HPDE6-E6E7 (cell line): ENCODE results near the gene TCEA3.

ENCODE experiments used
- DNase-seq: peaks from one replicate; pipeline ENCODE4 v3.0.0; 2011; ENCODE audit warnings: missing footprints; ENCODE audit errors: extremely low spot score

TCEA3 gene

DNA sequence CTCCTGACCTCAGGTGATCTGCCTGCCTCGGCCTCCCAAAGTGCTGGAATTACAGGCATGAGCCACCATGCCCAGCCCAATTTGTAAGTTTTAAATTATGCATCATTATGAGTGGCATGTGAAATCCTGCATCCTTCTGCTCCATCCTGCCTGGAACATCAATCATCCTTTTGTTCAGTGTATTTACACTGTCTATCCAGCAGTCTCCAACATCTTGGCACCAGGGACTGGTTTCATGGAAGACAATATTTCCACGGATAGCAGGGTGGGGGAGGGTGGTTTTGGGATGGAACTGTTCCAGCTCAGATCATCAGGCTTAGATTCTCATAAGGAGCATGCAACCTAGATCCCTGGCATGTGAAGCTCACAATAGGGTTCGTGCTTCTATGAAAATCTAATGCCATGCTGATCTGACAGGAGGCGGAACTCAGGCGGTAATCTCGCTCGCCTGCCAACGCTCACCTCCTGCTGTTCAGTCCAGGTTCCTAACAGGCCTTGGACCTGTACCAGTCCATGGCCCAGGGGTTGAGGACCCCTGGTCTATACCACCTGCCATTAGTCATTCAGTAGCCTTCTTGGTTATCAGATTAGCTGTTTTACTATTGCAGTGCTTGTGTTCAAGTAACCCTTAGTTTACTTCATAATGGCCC is 22.2 kb upstream of the TCEA3 start:
- DNase-seq: no peak

DNA sequence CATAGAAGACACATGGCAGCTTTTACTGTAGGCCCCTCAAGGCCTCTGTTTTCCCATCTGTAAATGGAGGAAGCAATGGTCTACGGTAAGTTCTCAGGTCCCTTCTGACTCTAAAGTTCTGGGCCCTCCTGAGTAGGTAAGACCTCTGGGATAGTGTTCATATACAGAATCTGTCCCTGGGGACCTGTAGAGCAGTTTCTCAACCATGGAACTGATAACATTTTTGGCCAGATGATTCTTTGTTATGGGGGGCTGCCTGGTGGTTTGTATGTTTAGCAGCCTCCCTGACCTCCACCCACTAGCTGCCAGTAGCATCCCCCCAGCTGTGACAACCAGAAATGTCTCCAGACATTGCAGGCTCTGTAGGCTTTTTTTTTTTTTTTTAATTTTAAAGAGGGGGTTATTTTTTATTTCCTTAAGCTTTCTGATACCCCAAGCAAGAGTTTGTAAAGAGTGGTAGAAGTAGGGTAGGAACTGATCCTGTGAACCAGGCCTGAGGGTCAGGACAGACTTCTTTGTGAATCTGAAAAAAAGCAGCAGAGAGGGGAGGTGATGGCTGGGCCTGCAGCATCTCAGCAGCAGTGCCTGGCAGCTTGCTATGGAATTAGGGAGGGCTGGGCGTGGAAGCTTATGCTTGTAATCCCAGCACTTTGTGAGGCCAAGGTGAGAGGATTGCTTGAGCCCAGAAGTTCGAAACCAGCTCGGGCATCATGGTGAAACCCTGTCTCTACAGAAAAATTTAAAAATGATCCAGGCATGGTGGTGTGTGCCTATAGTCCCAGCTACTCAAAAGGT is 20.2 kb upstream of the TCEA3 start:
- DNase-seq: no peak

DNA sequence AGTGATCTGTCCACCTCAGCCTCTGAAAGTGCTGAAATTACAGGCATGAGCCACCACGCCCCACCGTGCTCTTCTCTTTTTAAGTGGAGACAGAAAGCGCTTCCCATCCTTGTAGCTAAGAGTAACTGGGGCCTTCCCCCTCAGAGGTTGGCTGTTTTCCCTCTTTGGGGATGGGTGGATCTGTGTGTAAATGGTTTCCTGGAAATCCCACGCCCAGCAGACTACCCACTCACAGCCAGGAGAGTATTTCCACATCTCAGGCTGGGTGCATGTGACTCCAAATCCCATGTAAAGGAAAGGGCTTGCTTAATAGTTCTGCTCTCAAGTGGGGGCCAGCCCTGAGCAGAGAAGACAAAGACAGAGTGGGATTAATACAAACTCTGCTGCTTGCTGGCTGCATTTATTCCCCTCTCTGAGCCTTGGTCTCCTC is 19.6 kb upstream of the TCEA3 start:
- no peak for DNase-seq

DNA sequence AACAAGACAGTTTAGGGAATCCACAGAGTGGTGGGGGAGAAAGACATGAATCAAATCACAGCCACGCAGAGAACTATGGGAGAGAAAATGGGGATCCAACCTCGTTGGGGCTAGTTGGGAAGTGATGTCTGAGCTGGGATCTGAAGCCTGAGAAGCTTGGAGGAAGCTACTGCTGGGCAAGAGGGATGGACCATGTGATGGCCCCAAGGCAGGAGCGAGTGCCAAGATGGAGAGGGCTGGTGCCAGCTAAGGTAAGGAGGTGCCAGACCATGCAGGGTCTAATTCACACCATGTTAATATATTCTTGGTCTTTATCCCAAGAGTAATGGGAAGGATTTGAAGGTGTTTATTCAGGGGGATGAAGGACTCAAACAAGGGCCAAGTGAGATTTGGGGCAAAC is 18.2 kb upstream of the TCEA3 start:
- no peak for DNase-seq

DNA sequence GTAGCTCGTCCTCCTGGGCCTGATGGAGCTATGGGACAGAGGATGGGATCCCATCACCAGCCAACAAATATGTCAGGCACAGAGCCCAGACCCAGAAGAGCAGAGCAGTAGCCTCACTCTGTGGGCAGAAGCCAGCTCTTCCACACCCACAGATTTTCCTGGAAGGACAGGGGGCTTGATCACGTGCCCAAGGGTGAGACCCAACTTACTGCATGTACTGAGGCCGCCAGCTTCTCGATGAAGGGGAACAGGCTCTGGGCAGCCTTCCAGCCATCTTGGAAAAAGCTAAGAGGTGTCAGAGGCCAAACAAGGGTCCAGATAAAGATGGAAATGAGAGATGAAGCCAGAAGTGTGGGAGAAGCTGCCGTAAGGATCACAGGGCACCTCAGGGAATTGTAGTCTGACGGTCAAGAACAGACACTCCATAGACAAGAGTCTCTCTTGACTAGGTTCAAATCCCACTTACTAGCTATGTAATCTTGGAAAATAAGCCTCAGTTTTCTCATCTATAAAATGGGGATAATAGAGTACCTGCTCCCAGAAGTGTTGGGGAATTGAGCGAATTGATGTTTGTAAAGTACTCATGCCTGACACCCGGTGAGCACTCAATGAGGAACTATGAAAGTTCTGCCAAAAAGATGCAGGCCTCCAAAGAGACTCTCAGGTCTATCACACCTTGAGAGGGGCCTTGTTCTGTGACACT is 17.0 kb upstream of the TCEA3 start:
- no peak for DNase-seq

DNA sequence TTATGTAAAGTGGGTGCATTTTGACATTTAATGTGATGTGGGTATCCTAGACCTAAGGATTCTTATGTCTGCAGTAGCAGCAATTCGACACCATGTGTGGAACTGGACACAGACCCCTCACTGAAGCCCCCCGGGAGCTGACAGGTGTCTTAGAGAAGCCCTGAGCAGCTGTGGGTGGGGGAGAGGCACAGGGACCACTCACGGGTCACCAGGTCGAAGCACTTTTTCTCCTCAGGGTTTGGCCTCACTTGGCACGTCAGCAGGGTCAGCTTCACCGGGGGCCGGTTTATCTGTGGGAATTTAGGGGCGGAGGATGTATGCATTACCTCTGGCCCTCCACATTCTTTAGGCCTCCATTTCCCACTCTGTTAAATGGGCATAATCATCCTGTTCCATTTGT is 14.0 kb upstream of the TCEA3 start:
- DNase-seq: no peak

DNA sequence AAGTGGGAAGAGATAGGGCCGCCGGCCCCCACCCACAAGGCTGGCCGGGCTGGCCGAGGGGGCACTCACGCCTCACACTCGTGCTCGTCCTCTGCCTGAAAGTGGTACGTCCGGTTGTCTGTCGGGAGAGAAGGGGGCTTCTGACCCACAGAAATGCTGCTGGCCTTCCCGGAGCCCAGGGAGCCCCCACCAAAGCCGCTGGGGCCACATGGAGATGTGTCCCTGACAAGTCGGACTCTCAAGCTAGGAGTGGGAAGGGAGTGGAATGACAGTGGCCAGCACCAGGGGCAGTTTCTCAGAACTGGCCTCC is 12.8 kb upstream of the TCEA3 start:
- DNase-seq: no peak

DNA sequence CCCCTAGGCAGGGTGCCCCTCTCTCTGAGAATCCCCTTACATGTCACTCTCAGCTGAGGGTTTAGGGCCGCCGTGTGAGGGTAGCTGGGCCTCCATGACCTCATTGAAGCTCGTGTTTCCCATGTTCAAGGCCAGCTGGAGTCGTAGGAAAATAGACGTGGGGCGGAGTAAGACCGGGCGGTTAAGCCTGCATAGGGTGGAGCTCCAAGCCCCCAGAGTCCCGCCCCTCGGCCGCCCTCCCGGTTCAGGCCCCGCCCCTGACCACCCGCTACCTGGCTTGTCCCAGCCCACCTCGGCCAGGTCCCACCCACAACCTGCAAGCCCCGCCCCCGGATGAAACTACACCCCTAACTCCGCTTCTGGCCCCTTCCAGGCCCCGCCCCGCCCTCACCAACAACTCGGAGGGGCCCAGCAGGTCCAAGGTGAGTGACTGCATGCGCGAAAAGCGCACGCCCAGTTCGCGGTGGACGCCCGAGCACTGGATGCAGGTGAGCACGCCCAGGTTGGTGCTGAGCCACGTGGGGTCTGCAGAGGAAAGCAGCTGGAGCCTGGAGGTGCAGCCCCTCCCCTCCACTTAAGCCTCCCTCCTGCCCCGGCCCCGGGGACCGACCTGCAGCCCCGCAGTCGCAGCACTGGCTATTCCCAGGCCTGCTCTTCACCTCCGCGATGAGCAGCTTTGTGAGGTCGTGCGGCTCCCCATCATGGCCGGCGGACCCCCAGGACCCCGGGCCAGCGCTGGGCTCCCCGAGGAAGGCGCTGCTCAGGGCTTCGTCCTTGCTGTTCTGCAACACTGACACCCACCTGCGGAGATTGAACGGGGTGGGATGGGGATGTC is 12.2 kb upstream of the TCEA3 start:
- DNase-seq: no peak

DNA sequence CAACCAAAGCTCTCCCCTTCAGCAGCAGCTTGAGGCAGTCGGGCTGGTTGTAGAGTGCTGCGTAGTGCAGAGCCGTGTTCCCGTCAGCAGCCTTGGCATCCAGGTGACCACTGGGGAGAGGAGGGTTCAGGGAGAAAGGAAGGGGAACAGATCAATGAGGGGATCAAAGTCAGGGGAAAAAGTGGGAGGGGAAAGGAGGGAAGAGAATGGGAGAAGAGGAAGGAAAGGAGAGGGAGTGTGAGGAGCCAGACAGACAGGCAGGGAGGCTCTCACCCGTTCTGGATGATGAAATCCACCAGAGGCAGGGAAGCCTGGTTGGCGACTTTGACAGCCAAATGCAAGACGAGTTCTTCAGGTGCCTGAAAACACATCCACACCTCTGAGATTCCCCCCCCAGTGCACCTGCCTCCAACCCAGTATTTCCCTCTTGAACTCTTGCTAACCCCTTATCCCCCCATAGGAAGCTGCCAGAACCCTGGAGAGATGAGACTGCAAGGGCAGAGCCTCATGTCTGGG is 9.8 kb upstream of the TCEA3 start:
- no peak for DNase-seq

DNA sequence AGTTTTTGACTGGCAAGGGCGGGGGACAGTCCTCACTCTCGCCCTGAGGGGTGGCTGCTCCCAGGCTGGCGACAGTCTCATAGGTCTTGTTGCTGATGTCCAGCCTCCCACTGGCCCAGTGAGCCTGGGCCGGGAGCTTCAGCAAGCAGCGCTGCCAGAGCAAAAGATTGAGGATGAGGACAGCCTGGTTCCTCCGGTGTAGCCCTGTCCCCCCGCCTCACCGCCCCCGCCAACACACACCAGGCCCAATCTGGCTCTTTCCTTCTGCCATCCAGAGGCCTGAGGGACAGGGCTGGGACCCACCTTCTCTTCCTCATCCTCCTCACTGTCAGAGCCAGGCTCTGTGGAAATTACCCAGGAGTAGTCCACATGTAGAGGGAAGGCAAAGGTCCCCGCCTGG is 8.6 kb upstream of the TCEA3 start:
- DNase-seq: no peak

DNA sequence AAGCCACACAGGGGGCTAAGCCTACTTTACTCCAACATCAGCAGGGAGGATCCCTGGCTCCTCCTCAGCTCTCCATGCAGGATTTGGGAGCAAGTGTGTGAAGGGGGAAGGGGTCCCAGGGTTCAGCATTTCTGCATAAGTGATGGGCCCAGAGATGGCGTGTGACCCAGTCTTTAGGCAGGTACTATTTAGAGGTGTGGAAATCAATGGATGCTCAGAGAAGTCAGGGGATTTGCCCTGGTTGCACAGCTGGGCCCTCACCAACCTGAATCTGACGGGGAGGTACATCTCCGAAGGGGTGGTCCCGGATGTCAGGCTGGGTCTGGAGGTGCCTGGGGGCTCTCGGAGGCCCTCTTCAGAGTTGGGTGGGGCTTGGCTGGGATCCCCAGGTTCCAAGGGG is 6.9 kb upstream of the TCEA3 start:
- no peak for DNase-seq

DNA sequence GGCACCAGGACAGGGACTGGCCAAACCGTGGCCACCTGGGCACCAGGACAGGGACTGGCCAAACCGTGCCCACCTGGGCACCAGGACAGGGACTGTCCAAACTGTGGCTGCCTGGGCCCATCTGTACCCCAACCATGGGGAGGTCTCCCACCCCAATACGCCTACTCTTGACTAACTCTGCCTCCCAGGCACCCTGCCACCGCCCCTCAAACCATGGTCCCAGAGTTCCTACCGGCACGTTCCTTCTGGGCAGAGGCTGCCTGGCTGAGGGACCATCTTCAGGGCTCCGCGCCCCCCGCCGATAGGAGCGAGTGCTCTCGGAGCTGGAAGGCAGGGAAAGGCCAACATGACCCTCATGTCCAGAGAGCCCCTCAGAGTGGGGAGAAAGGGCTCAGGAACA is 6.3 kb upstream of the TCEA3 start:
- DNase-seq: no peak

DNA sequence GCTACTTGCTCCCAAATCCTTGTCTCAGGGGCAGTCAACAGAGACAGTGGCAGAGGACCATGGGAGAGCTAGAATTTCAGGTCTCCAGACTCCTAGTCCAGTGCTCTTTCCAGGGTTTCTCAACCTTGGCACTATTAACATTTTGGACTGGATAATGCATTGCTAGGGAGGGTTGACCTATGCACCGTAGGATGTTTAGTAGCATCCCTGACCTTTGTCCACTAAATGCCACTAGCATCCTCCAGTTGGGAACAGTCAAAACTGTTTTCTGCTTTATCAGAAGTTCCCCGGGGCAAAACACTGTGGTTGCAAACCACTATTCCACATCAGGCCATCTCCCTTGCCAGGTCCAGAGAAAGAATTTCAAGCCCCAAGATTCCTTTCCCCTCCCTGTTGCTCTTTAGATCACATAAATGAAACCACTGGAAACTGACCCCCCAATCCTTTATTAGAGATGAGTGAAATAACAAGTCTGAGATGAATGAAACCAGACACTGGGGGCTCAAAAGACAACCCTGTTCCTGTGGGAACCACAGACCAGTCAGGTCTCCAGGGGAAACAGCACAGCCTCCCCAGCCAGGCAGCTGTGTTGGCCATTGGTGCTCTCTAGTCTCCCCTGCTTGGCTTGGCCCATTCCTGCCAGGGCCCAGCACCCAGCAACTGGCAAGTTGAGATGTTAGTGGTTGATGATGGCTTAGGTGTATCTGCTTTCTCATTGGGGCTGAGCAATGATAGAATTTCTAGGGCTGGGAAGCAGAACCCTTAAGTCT is 3.8 kb upstream of the TCEA3 start:
- DNase-seq: no peak

DNA sequence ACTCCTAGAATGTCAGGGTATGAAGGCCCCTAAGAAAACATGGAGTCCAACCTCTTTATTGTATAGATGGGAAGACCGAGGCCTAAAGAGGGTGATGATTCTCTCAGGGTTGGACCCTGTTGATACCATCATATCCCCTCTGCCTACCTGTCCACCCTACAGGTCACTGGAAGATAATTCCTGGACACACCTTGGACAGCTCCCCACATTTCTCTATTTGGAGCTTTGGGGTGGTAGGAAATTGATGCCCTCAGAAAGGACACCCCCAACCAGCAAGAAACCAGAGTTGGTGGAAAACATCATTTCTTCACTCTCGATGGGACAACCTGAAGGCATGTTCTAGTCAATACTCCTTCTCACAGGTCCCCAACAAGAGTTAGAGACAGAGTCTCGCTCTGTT is 3.0 kb upstream of the TCEA3 start:
- no peak for DNase-seq

DNA sequence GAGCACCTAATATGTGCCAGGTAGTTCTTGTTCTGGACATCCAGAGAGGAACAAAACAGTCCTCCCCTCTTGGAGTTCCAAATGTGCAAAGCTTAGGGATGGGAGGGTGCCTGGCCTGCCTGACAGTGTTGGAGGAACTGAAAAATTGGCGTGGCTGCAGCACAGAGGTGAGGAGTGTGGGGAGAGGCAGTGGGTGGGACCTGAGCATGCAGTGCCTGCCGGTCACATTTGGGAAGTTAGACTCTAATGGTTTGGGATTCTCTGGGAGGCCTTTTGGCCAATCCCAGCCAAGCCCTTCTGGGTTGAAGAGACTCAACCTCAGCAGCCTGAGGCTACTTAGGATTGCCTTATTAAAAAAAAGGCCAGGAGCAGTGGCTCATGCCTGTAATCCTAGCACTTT is 2.3 kb upstream of the TCEA3 start:
- DNase-seq: no peak

DNA sequence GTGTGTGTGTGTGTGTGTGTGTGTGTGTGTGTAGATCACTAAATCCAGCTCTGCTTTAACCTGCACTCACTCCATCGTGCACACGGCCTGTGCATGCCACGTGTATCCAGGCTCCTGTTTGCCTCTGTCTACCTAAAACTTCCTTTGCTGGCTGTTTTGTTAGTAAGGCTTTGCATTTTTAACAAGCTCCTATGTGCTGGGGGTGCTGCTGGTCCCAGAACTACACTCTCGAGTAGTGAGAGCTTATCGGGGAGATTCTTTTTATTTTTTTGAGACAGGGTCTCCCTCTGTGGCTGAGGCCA is 596 bp upstream of the TCEA3 start:
- no peak for DNase-seq

DNA sequence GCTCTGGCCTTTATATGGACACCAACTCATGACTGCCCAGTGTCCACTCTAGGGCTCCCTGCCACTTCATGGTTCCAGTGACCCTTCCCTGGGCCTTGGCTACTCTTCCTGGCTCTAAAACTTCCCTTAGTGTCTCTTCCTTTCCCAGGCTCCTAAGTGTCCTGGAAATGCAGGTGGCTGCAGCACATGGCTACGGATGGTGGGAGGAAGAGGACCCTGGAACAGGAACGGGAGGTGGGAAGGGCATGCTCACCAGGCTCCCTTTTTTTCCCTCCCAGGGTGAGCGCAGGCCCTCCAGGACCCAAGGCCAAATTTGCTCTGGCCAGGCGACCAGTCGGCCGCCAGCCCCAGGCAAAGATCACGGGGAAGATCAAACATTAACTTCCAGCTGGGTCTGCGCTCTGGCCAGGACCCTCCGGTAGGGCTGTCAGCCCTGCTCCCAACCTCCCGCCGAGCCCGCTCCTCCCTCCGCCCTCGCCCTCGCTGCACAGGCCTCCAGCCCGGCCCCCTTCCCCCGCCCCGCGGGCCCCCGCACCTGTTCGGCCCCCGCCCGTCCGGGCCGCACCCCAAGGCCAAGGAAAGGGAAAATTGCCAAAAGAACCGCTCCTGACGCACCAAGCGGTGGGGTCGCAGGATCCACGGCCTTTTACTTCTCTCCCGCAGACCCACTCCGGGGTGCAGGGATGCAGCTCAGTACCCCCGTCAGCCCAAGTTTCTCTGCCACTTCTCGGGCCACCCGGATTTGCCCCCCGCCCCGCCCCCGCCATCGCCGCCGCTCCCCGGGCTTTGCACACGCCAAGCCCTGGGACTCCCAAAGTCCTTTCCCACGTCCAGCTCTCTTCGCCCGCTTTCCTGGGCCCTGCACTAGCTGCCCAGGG is 894 bp downstream of the TCEA3 start:
- DNase-seq: no peak

DNA sequence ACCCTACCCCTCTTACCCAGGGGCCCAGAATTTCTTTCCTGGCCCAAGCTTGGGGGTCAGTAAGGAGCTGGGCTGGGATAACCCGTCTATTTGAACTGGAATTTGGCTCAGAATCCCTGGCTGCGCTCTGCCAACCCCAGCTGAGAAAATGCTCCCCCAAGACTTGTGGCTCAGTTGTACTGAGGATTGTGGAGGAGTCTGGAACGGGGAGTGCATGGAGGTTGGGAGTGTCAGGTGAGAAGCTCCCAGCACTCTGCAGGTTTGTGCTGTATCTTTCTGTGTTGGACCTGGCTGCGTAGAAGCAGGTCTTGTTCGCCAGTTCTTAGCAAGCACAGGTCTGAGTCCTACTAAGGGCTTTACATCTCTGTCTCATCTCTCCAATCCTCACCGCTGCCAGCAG is 1.6 kb downstream of the TCEA3 start:
- no peak for DNase-seq

DNA sequence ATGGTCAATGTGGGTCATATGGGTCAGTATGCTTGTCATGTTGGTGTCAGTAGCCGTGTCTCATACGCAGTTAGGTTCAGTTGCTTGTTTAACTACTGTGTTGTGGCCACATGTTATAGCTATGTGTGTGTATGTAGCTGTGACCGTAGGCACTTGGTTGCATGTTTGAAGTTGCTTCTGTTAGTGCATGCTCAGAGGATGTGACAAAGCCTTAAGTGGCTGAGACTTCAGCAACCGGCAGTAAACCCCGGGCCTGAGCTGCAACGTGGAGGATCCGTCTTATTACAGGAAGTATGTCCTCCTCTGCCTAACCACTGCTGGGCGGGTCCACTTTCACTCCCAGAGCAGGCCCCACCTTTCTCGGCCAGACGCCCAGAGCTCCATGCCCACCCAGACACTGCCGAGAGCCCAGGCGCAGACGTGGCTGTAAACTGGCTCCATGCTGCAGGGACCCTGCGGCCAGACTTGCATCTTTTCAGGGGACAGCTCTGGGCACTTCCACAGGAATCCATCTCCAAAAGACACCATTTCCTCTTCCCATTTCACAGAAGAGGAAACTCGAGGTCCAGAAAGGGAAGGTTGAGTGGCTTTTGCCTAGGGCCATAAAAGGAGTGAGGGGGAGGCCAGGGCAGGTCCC is 2.2 kb downstream of the TCEA3 start:
- DNase-seq: no peak

DNA sequence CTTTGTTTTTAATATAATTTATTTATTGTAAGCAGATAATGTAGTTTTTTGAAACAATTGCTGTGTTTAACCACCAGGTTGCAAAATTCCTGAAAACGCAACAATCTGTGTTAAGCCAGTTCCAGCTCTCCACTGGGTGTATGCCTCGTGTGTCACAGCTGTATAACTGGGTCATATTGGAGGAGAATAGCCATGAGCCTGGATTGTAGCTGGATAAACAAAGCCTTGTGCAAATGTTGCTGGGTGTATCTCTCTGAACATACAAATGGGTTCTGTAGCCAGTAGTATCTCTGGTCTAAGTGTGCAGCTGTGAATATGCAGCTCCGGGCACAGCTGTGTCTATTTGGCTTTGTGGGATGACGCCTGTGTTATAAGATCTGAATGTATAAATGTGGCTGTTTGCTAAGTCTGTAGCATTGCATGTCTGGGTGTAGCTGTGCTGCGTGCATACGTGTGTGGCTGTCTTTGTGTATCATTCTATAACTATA is 2.8 kb downstream of the TCEA3 start:
- no peak for DNase-seq
